A549 (cell line): ENCODE data around the gene CCDC106.

Experiments used
- CTCF ChIP-seq: fragments of >200 bp; sonication (Bioruptor Twin); formaldehyde crosslinking; IDR thresholded peaks from 3 replicates; pipeline ENCODE4 v1.5.1; 2016
- EP300 ChIP-seq, 2 experiments: fragments of >200 bp; sonication (Bioruptor Twin); formaldehyde crosslinking; IDR thresholded peaks; 2 replicates in 1 of 2; 3 replicates in 1 of 2; pipeline ENCODE4 v1.6.1; 2016 to 2017
- KDM1A ChIP-seq: fragments of 200-600 bp; sonication (generic); IDR thresholded peaks from 2 replicates; pipeline ENCODE4 v1.6.1; 2016; ENCODE audit warnings: low read depth, mild to moderate bottlenecking
- MYC ChIP-seq: IDR thresholded peaks from 2 replicates; pipeline ENCODE4 v1.6.1; 2012; ENCODE audit warnings: mild to moderate bottlenecking, inconsistent platforms, low read length, improper control_type of control experiment, borderline replicate concordance
- RAD21 ChIP-seq, 2 experiments: fragments of >200 bp in 1 of 2; sonication (Bioruptor Twin) in 1 of 2; formaldehyde crosslinking in 1 of 2; IDR thresholded peaks in 1 of 2; conservative IDR thresholded peaks in 1 of 2; 2 replicates in 1 of 2; 3 replicates in 1 of 2; pipeline ENCODE4 v1.6.1; 2012 to 2018; ENCODE audit warnings: inconsistent platforms in 1 of 2
- RARB ChIP-seq: fragments of 250-450 bp; sonication (Bioruptor Pico); IDR thresholded peaks from 2 replicates; pipeline ENCODE4 v1.8.0; 2021; ENCODE audit warnings: mild to moderate bottlenecking, moderate library complexity
- TF ChIP-seq, protein P1 (sequence below): fragments of >200 bp; sonication (Bioruptor Twin); formaldehyde crosslinking; IDR thresholded peaks from 3 replicates; pipeline ENCODE4 v1.6.1; 2016

- TF ChIP-seq, protein P1, sequence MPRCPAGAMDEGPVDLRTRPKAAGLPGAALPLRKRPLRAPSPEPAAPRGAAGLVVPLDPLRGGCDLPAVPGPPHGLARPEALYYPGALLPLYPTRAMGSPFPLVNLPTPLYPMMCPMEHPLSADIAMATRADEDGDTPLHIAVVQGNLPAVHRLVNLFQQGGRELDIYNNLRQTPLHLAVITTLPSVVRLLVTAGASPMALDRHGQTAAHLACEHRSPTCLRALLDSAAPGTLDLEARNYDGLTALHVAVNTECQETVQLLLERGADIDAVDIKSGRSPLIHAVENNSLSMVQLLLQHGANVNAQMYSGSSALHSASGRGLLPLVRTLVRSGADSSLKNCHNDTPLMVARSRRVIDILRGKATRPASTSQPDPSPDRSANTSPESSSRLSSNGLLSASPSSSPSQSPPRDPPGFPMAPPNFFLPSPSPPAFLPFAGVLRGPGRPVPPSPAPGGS, result no peak
- TF ChIP-seq KDM1A, result no peak
- no peak for TF ChIP-seq RARB (CRISPR knock-in tag)
- TF ChIP-seq EP300 (IDR thresholded peaks at IDR 0.05), result no peak
- TF ChIP-seq MYC, result no peak
- no peak for TF ChIP-seq RAD21 (conservative IDR thresholded peaks at IDR 0.05 in 1 of 2, IDR thresholded peaks at IDR 0.05 in 1 of 2)
- no peak for TF ChIP-seq CTCF
Measured at GRCh38 chr19:55663846-55664536, 16.0 kb downstream of the CCDC106 start.
